Endothelial cell of umbilical vein (primary cell): ENCODE measurements around the gene ZNF609. TPM values are rescaled to one million over a fixed set of nuclear protein-coding genes. Genes with fewer than 3 reads are reported as not detected.

Experiments
- BruUV-seq: library from RNA; stranded (reverse); fragments of 400-500 nt; replicated peaks from 2 replicates; lab custom pipeline; 2021; lab: Mats Ljungman, UMichigan
- CTCF ChIA-PET: fragments of 300-600, 350-600 bp; sonication (Branson Sonifier 250); formaldehyde crosslinking; loops from one replicate; lab custom pipeline; 2021; ENCODE audit warnings: antibody characterized with exemption, inconsistent platforms; lab: Charles Lee
- POLR2A ChIA-PET: fragments of 300-600, 350-600 bp; sonication (Branson Sonifier 250); formaldehyde crosslinking; loops from one replicate; lab custom pipeline; 2021; ENCODE audit warnings: antibody characterized with exemption, inconsistent platforms; lab: Charles Lee
- DNase-seq: peaks from one replicate; pipeline ENCODE4 v3.0.0-alpha.2; 2011; ENCODE audit warnings: low read depth, low spot score
- FAIRE-seq: peaks from 2 replicates; lab custom pipeline; 2011; peaks lifted over from hg19 to GRCh38; lab: Jason Lieb, UNC
- H2AFZ ChIP-seq: 2 replicates; pipeline ENCODE4 v1.6.0; 2012; ENCODE audit warnings: low read depth, low read length, control low read depth, inconsistent platforms
- H3K27ac ChIP-seq: 2 replicates; pipeline ENCODE4 v1.5.1; 2011; ENCODE audit warnings: low read depth, mild to moderate bottlenecking, control low read depth, low read length, moderate library complexity; ENCODE audit not compliant: insufficient read depth
- H3K27me3 ChIP-seq, 2 experiments: 2 replicates each; pipeline versions ENCODE4 v1.6.0 to v1.6.1; 2011; ENCODE audit warnings: low read length in 2 of 2, mixed read lengths in 1 of 2; ENCODE audit not compliant: control insufficient read depth in 2 of 2, insufficient read depth in 2 of 2
- H3K36me3 ChIP-seq, 2 experiments: 2 replicates in 1 of 2; 3 replicates in 1 of 2; pipeline ENCODE4 v1.5.1; 2011; ENCODE audit warnings: low read length in 2 of 2, mild to moderate bottlenecking in 1 of 2, moderate library complexity in 1 of 2; ENCODE audit not compliant: control insufficient read depth in 2 of 2, insufficient read depth in 2 of 2; ENCODE audit errors: extremely low read depth in 1 of 2
- H3K4me1 ChIP-seq: 3 replicates; pipeline ENCODE4 v1.5.1; 2011; ENCODE audit warnings: mild to moderate bottlenecking, low read length; ENCODE audit not compliant: control insufficient read depth, insufficient read depth; ENCODE audit errors: extremely low read depth
- H3K4me2 ChIP-seq: 2 replicates; pipeline ENCODE4 v1.6.1; 2011; ENCODE audit warnings: low read length, control low read depth, mixed read lengths; ENCODE audit not compliant: insufficient read depth
- H3K4me3 ChIP-seq, 3 experiments: fragments of 200-600 bp in 1 of 3; sonication (generic), shearing (Covaris generic) in 1 of 3; replicated peaks in 1 of 3; 2 replicates each; pipeline ENCODE4 v1.5.1; 2011 to 2016; ENCODE audit warnings: control low read depth in 3 of 3, low read length in 3 of 3, mild to moderate bottlenecking in 2 of 3, inconsistent platforms in 1 of 3, low read depth in 1 of 3, moderate library complexity in 1 of 3; ENCODE audit not compliant: insufficient read depth in 1 of 3
- H3K79me2 ChIP-seq: 2 replicates; pipeline ENCODE4 v1.6.0; 2012; ENCODE audit warnings: low read length, inconsistent platforms; ENCODE audit not compliant: control insufficient read depth, insufficient read depth
- H3K9ac ChIP-seq: replicated peaks from 2 replicates; pipeline ENCODE3; 2011; ENCODE audit warnings: low read length, control low read depth; ENCODE audit not compliant: insufficient read depth; ENCODE audit errors: extremely low read depth
- H3K9me1 ChIP-seq: replicated peaks from 3 replicates; pipeline ENCODE4 v1.6.0; 2011; ENCODE audit warnings: mild to moderate bottlenecking, low read length; ENCODE audit not compliant: control insufficient read depth, insufficient read depth; ENCODE audit errors: extremely low read depth
- H3K9me3 ChIP-seq: replicated peaks from 2 replicates; pipeline ENCODE4 v1.5.1; 2012; ENCODE audit warnings: low read length, inconsistent platforms; ENCODE audit not compliant: control insufficient read depth, insufficient read depth
- H4K20me1 ChIP-seq: replicated peaks from 2 replicates; pipeline ENCODE3; 2011; ENCODE audit warnings: mild to moderate bottlenecking, low read length; ENCODE audit not compliant: control insufficient read depth, insufficient read depth; ENCODE audit errors: extremely low read depth
- CTCF ChIP-seq, 2 donors: IDR thresholded peaks; 1 replicate in 1 of 2; 2 replicates in 1 of 2; pipeline ENCODE4 v1.5.1; 2011; ENCODE audit warnings: low read length in 2 of 2, mild to moderate bottlenecking in 2 of 2, moderate library complexity in 2 of 2, control low read depth in 1 of 2, inconsistent platforms in 1 of 2, low read depth in 1 of 2; ENCODE audit not compliant: insufficient read depth in 1 of 2; ENCODE audit errors: extremely low read depth in 1 of 2
- EZH2 ChIP-seq: IDR thresholded peaks from 2 replicates; pipeline ENCODE4 v1.6.1; 2012; ENCODE audit warnings: borderline replicate concordance, low read depth, mild to moderate bottlenecking, moderate library complexity, low read length, inconsistent platforms; ENCODE audit not compliant: severe bottlenecking
- FOS ChIP-seq: IDR thresholded peaks from 2 replicates; pipeline ENCODE4 v1.6.1; 2011; ENCODE audit warnings: mild to moderate bottlenecking, low read length, moderate library complexity, borderline replicate concordance; ENCODE audit not compliant: insufficient read depth
- GATA2 ChIP-seq: IDR thresholded peaks from 2 replicates; pipeline ENCODE4 v1.7.0; 2011; ENCODE audit warnings: low read depth, mild to moderate bottlenecking, moderate library complexity, mixed read lengths, low read length; ENCODE audit not compliant: insufficient read length, insufficient read depth
- JUN ChIP-seq: IDR thresholded peaks from 2 replicates; pipeline ENCODE4 v1.6.1; 2011; ENCODE audit warnings: borderline replicate concordance, low read depth; ENCODE audit not compliant: insufficient read length, insufficient read depth
- MAX ChIP-seq: IDR thresholded peaks from 2 replicates; pipeline ENCODE4 v1.6.1; 2011; ENCODE audit not compliant: insufficient read depth, insufficient read length
- MYC ChIP-seq: IDR thresholded peaks from one replicate; pipeline ENCODE4 v1.6.1; 2011; ENCODE audit warnings: mild to moderate bottlenecking, low read depth, low read length
- POLR2A ChIP-seq: IDR thresholded peaks from 2 replicates; pipeline ENCODE4 v1.6.1; 2012; ENCODE audit warnings: low read depth, mild to moderate bottlenecking, control low read depth, low read length
- POLR2AphosphoS5 ChIP-seq: IDR thresholded peaks from 2 replicates; pipeline ENCODE4 v1.6.1; 2012; ENCODE audit warnings: low read depth, mild to moderate bottlenecking, control low read depth, low read length, moderate library complexity; ENCODE audit not compliant: insufficient read depth
- dilution Hi-C: fragments of 300-500 bp; cut with MboI; formaldehyde crosslinking; loops from one replicate; pipeline ENCODE4 v1.15.0; 2019; ENCODE audit warnings: low sequenced_read_pairs; ENCODE audit not compliant: extremely low pct_ligation_motif_present
- intact Hi-C: fragments of 100-400 bp; cut with micrococcal nuclease; formaldehyde crosslinking; loops from one replicate; pipeline ENCODE4 v1.10.0; 2022
- polyA plus RNA-seq, 4 experiments: library from polyadenylated mRNA; depleted of rRNA in 3 of 4; stranded (reverse) in 3 of 4; unstranded in 1 of 4; fragments of >200 nt; gene quantifications; 2 replicates each; pipeline versions ENCODE4 v1.2.1 to v1.2.3, GENCODE V29; 2011 to 2012; ENCODE audit warnings: missing spikeins in 1 of 4
- total RNA-seq: library from RNA; stranded (reverse); gene quantifications from 2 replicates; pipeline ENCODE4 v1.2.3, GENCODE V29; 2021

The ZNF609 gene
- total and polyA plus RNA-seq, 2 donors (not counting 3 experiments of a cell fraction or from before 2014, with no cell fraction given): 18.2 to 49.6 TPM

GRCh38 chr15:64665179-64665578, 204.8 kb downstream of the ZNF609 start:
- CTCF ChIA-PET: interaction anchor here (0.9 to 1.6 kb wide), 4 partner anchors 8 to 17 kb away, joined by 3 to 5 read pairs (median 4); no protein-coding TSS in a partner anchor
- dilution Hi-C loops (no loop called here), intact Hi-C loops (no loop called here)
- no peaks in the 10 kb centered on the region for H3K9me3 ChIP-seq
- no peaks in the 10 kb centered on the region for H3K4me1 ChIP-seq
- POLR2A ChIA-PET: no interaction called here
- no peaks in the 10 kb centered on the region for H3K36me3 ChIP-seq
- H3K9me1 ChIP-seq: no peaks in the 10 kb centered on the region
- H2AFZ ChIP-seq: no peak overlapping the region
- DNase-seq: no peak
- FAIRE-seq: no peak
- no peak overlapping the region for H3K9ac ChIP-seq
- peaks cover 2% of the 10 kb centered on the region for H4K20me1 ChIP-seq
- no peak overlapping the region for H3K4me3 ChIP-seq
- no peak overlapping the region for H3K27ac ChIP-seq
- TF ChIP-seq MYC: no peak
- TF ChIP-seq POLR2A: no peak
- no peak for TF ChIP-seq GATA2
- TF ChIP-seq EZH2: no peak
- no peak for TF ChIP-seq POLR2AphosphoS5
- TF ChIP-seq CTCF (IDR thresholded peaks at IDR 0.05; ENCODE audit: extremely low read depth in 1 of 2, insufficient read depth in 1 of 2, low read depth in 1 of 2, low read length in 2 of 2): no peak
- TF ChIP-seq FOS: no peak
- no peak for TF ChIP-seq JUN
- no peak for TF ChIP-seq MAX
- no peaks in the 10 kb centered on the region for H3K27me3 ChIP-seq
- BruUV-seq: no TSS peak
- peaks cover 7% of the 10 kb centered on the region for H3K79me2 ChIP-seq
- H3K4me2 ChIP-seq: no peak overlapping the region
